GM23338 (cell line): ENCODE data around the gene SLC30A10. TPM values are rescaled to one million over a fixed set of nuclear protein-coding genes. Genes with fewer than 3 reads are reported as not detected.

Experiments used
- ATAC-seq: fragments of 200-7000 bp; cut with Tn5 transposase; 3 replicates; pipeline ENCODE4 v1.9.1; 2020
- DNase-seq: peaks from one replicate; pipeline ENCODE4 v3.0.0-alpha.2; 2015; ENCODE audit warnings: low spot score
- H2AFZ ChIP-seq: fragments of 200-600 bp; sonication (generic); 2 replicates; pipeline ENCODE4 v1.8.0; 2016; ENCODE audit warnings: antibody characterized with exemption, mild to moderate bottlenecking, moderate library complexity
- H3F3A ChIP-seq: fragments of 200-600 bp; sonication (generic); replicated peaks from 2 replicates; pipeline ENCODE4 v1.8.0; 2017; ENCODE audit warnings: antibody characterized with exemption, mixed run types, low read depth
- H3K27ac ChIP-seq: fragments of 200-600 bp; sonication (generic); 2 replicates; pipeline ENCODE4 v1.6.1; 2016; ENCODE audit warnings: low read depth
- H3K27me3 ChIP-seq: fragments of 200-600 bp; sonication (generic); 2 replicates; pipeline ENCODE4 v1.8.0; 2016; ENCODE audit warnings: mild to moderate bottlenecking, mixed run types, moderate library complexity; ENCODE audit not compliant: insufficient read depth
- H3K36me3 ChIP-seq: fragments of 200-600 bp; sonication (generic); 2 replicates; pipeline ENCODE4 v1.8.0; 2016; ENCODE audit warnings: mild to moderate bottlenecking; ENCODE audit not compliant: insufficient read depth
- H3K4me1 ChIP-seq: fragments of 200-600 bp; sonication (generic); 2 replicates; pipeline ENCODE4 v1.8.0; 2016; ENCODE audit warnings: mild to moderate bottlenecking, moderate library complexity; ENCODE audit not compliant: insufficient read depth
- H3K4me2 ChIP-seq: fragments of 200-600 bp; sonication (generic); 2 replicates; pipeline ENCODE4 v1.7.1; 2017; ENCODE audit warnings: mixed run types
- H3K4me3 ChIP-seq: fragments of 200-600 bp; sonication (generic); 2 replicates; pipeline ENCODE4 v1.6.1; 2016; ENCODE audit warnings: mixed run types
- H3K79me2 ChIP-seq: fragments of 200-600 bp; sonication (generic); replicated peaks from 2 replicates; pipeline ENCODE4 v1.8.0; 2017; ENCODE audit warnings: mild to moderate bottlenecking; ENCODE audit not compliant: insufficient read depth
- H3K9me2 ChIP-seq: fragments of 200-600 bp; sonication (generic); 2 replicates; pipeline ENCODE4 v1.8.0; 2017; ENCODE audit not compliant: insufficient read depth
- H4K20me1 ChIP-seq: fragments of 200-600 bp; sonication (generic); replicated peaks from 2 replicates; pipeline ENCODE4 v1.8.0; 2017; ENCODE audit warnings: mild to moderate bottlenecking; ENCODE audit not compliant: insufficient read depth
- H3K27ac Mint-ChIP-seq: 2 replicates; pipeline ENCODE4 v1.8.0; 2020; ENCODE audit warnings: inconsistent platforms, mild to moderate bottlenecking, moderate library complexity, mixed read lengths
- H3K27me3 Mint-ChIP-seq: 3 replicates; pipeline ENCODE4 v1.8.0; 2022; ENCODE audit warnings: low read depth, mild to moderate bottlenecking, moderate library complexity, mixed read lengths, inconsistent platforms; ENCODE audit not compliant: insufficient read depth, poor library complexity
- H3K36me3 Mint-ChIP-seq: 3 replicates; pipeline ENCODE4 v1.8.0; 2021; ENCODE audit warnings: low read depth, mild to moderate bottlenecking, inconsistent platforms, moderate library complexity, mixed read lengths
- H3K4me1 Mint-ChIP-seq: 3 replicates; pipeline ENCODE4 v1.8.0; 2020; ENCODE audit warnings: mild to moderate bottlenecking, inconsistent platforms, mixed read lengths
- H3K4me3 Mint-ChIP-seq: 3 replicates; pipeline ENCODE4 v1.8.0; 2021; ENCODE audit warnings: moderate library complexity, mild to moderate bottlenecking, inconsistent platforms, mixed read lengths
- H3K9me3 Mint-ChIP-seq: 3 replicates; pipeline ENCODE4 v1.8.0; 2020; ENCODE audit warnings: moderate library complexity, mild to moderate bottlenecking, inconsistent platforms, mixed read lengths
- CREB1 ChIP-seq: fragments of 250-450 bp; sonication (Bioruptor Pico); IDR thresholded peaks from 2 replicates; pipeline ENCODE4 v1.5.0; 2020; ENCODE audit warnings: low read depth, mild to moderate bottlenecking, moderate library complexity
- EZH2 ChIP-seq: fragments of 200-600 bp; sonication (generic); IDR thresholded peaks from one replicate; pipeline ENCODE4 v1.8.0; 2017; ENCODE audit warnings: antibody characterized with exemption, mild to moderate bottlenecking, low read depth; ENCODE audit not compliant: unreplicated experiment
- JUNB ChIP-seq: IDR thresholded peaks from one replicate; pipeline ENCODE4 v1.6.1; 2016; ENCODE audit warnings: antibody characterized with exemption; ENCODE audit not compliant: unreplicated experiment
- NANOG ChIP-seq: IDR thresholded peaks from 2 replicates; pipeline ENCODE4 v1.6.1; 2016; ENCODE audit warnings: antibody characterized with exemption, borderline replicate concordance
- POLR2AphosphoS5 ChIP-seq: IDR thresholded peaks from 2 replicates; pipeline ENCODE4 v1.6.1; 2016; ENCODE audit warnings: antibody characterized with exemption, low read depth
- STAT1 ChIP-seq: IDR thresholded peaks from one replicate; pipeline ENCODE4 v1.6.1; 2016; ENCODE audit warnings: antibody characterized with exemption; ENCODE audit not compliant: unreplicated experiment
- ZNF114 ChIP-seq: fragments of 250-450 bp; sonication (Bioruptor Pico); IDR thresholded peaks from 2 replicates; pipeline ENCODE4 v1.5.0; 2020; ENCODE audit warnings: mild to moderate bottlenecking, moderate library complexity
- ZNF331 ChIP-seq: fragments of 250-450 bp; sonication (Bioruptor Pico); IDR thresholded peaks from 2 replicates; pipeline ENCODE4 v1.5.0; 2020; ENCODE audit warnings: low read depth, mild to moderate bottlenecking, moderate library complexity
- polyA plus RNA-seq: library from polyadenylated mRNA; unstranded; fragments of >200 nt; fragmentation: Nextera tagmentation; extraction: Ambion mirVana; gene quantifications from 2 replicates; pipeline ENCODE4 v1.2.1, GENCODE V29; 2016
- total RNA-seq: library from RNA; depleted of rRNA; stranded (reverse); fragments of >200 nt; shearing (Covaris generic); gene quantifications from 2 replicates; pipeline ENCODE4 v1.2.3, GENCODE V29; 2014
- TF ChIP-seq, protein P1 (sequence below): IDR thresholded peaks from 2 replicates; pipeline ENCODE4 v1.6.1; 2016; ENCODE audit warnings: antibody characterized with exemption
- TF ChIP-seq, protein P2 (sequence below): fragments of 250-450 bp; sonication (Bioruptor Pico); IDR thresholded peaks from 2 replicates; pipeline ENCODE4 v1.5.0; 2020; ENCODE audit warnings: mild to moderate bottlenecking, moderate library complexity
- TF ChIP-seq, protein P3 (sequence below): IDR thresholded peaks from one replicate; pipeline ENCODE4 v1.6.1; 2018; ENCODE audit warnings: antibody characterized with exemption; ENCODE audit not compliant: unreplicated experiment

Gene SLC30A10
- total and polyA plus RNA-seq, 2 experiments from 2014 or later, result 0.47 to 1.1 TPM

DNA sequence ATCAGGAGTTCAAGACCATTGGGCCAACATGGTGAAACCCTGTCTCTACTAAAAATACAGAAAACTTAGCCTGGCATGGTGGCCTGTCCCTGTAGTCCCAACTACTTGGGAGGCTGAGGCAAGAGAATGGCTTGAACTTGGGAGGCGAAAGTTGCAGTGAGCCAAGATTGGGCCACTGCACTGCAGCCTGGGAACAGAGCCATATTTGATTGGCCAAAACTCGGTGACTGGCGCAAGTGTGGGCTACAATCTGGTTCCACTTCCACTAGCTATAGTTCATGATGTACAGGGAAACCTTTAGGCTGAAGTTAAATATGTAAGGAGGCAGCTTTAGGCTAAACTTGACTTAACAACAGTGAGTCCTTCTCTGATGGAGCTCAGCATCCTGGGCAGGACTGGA lies 20.2 kb downstream of the SLC30A10 start:
- TF ChIP-seq, protein P1, sequence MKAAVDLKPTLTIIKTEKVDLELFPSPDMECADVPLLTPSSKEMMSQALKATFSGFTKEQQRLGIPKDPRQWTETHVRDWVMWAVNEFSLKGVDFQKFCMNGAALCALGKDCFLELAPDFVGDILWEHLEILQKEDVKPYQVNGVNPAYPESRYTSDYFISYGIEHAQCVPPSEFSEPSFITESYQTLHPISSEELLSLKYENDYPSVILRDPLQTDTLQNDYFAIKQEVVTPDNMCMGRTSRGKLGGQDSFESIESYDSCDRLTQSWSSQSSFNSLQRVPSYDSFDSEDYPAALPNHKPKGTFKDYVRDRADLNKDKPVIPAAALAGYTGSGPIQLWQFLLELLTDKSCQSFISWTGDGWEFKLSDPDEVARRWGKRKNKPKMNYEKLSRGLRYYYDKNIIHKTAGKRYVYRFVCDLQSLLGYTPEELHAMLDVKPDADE, result no peak
- no peak for TF ChIP-seq STAT1
- Histone ChIP-seq H3K36me3 (no peaks in the 10 kb centered on the region), H4K20me1 (no peaks in the 10 kb centered on the region), H3K27me3 (no peaks in the 10 kb centered on the region), H3K27ac (no peak overlapping the region), H3K79me2 (no peaks in the 10 kb centered on the region), H3K9me2 (peaks cover 6% of the 10 kb centered on the region; the same call in 1 of the 2 replicates), H3K4me3 (no peak overlapping the region), H3K4me1 (no peaks in the 10 kb centered on the region), H3F3A (no peaks in the 10 kb centered on the region), H3K4me2 (no peak overlapping the region), H2AFZ (no peak overlapping the region)
- no peak for DNase-seq
- Mint-ChIP-seq H3K4me3 (no peak overlapping the region), H3K27me3 (peaks cover 4% of the 10 kb centered on the region), H3K4me1 (peaks cover 11% of the 10 kb centered on the region), H3K27ac (no peak overlapping the region), H3K36me3 (no peaks in the 10 kb centered on the region), H3K9me3 (no peaks in the 10 kb centered on the region)
- ATAC-seq, result no peak

DNA sequence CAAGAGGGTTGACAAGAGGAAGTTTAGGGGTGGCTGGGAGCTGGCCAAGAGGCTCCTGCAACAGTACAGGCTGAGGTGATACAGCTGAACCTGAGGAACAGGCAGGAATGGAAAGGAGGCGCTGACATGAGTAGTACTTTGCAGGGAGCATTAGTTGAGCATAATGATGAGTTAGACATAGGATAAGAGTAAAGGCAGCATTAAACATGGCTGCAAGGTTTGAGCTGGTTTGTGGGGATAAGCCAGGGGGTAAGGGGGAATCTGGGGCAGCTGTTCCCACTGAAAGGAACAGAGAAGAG lies 20.6 kb downstream of the SLC30A10 start:
- Mint-ChIP-seq H3K4me3 (no peak overlapping the region), H3K4me1 (peaks cover 15% of the 10 kb centered on the region), H3K9me3 (no peaks in the 10 kb centered on the region), H3K27ac (no peak overlapping the region), H3K27me3 (peaks cover 4% of the 10 kb centered on the region), H3K36me3 (no peaks in the 10 kb centered on the region)
- H3K27ac ChIP-seq, result no peak overlapping the region
- no peaks in the 10 kb centered on the region for H4K20me1 ChIP-seq
- no peak for ATAC-seq
- H3F3A ChIP-seq, result no peaks in the 10 kb centered on the region
- H3K4me1 ChIP-seq, result no peaks in the 10 kb centered on the region
- no peaks in the 10 kb centered on the region for H3K79me2 ChIP-seq
- H3K9me2 ChIP-seq, result peaks cover 6% of the 10 kb centered on the region; the same call in 1 of the 2 replicates
- H3K4me2 ChIP-seq, result no peak overlapping the region
- H3K36me3 ChIP-seq, result no peaks in the 10 kb centered on the region
- no peak for DNase-seq
- H3K27me3 ChIP-seq, result no peaks in the 10 kb centered on the region
- no peak overlapping the region for H3K4me3 ChIP-seq
- H2AFZ ChIP-seq, result no peak overlapping the region
- TF ChIP-seq JUNB (no peak), ZNF114 (no peak), STAT1 (no peak), CREB1 (no peak), POLR2AphosphoS5 (no peak), EZH2 (no peak), ZNF331 (CRISPR knock-in tag) (no peak), NANOG (no peak)
- TF ChIP-seq, protein P2, sequence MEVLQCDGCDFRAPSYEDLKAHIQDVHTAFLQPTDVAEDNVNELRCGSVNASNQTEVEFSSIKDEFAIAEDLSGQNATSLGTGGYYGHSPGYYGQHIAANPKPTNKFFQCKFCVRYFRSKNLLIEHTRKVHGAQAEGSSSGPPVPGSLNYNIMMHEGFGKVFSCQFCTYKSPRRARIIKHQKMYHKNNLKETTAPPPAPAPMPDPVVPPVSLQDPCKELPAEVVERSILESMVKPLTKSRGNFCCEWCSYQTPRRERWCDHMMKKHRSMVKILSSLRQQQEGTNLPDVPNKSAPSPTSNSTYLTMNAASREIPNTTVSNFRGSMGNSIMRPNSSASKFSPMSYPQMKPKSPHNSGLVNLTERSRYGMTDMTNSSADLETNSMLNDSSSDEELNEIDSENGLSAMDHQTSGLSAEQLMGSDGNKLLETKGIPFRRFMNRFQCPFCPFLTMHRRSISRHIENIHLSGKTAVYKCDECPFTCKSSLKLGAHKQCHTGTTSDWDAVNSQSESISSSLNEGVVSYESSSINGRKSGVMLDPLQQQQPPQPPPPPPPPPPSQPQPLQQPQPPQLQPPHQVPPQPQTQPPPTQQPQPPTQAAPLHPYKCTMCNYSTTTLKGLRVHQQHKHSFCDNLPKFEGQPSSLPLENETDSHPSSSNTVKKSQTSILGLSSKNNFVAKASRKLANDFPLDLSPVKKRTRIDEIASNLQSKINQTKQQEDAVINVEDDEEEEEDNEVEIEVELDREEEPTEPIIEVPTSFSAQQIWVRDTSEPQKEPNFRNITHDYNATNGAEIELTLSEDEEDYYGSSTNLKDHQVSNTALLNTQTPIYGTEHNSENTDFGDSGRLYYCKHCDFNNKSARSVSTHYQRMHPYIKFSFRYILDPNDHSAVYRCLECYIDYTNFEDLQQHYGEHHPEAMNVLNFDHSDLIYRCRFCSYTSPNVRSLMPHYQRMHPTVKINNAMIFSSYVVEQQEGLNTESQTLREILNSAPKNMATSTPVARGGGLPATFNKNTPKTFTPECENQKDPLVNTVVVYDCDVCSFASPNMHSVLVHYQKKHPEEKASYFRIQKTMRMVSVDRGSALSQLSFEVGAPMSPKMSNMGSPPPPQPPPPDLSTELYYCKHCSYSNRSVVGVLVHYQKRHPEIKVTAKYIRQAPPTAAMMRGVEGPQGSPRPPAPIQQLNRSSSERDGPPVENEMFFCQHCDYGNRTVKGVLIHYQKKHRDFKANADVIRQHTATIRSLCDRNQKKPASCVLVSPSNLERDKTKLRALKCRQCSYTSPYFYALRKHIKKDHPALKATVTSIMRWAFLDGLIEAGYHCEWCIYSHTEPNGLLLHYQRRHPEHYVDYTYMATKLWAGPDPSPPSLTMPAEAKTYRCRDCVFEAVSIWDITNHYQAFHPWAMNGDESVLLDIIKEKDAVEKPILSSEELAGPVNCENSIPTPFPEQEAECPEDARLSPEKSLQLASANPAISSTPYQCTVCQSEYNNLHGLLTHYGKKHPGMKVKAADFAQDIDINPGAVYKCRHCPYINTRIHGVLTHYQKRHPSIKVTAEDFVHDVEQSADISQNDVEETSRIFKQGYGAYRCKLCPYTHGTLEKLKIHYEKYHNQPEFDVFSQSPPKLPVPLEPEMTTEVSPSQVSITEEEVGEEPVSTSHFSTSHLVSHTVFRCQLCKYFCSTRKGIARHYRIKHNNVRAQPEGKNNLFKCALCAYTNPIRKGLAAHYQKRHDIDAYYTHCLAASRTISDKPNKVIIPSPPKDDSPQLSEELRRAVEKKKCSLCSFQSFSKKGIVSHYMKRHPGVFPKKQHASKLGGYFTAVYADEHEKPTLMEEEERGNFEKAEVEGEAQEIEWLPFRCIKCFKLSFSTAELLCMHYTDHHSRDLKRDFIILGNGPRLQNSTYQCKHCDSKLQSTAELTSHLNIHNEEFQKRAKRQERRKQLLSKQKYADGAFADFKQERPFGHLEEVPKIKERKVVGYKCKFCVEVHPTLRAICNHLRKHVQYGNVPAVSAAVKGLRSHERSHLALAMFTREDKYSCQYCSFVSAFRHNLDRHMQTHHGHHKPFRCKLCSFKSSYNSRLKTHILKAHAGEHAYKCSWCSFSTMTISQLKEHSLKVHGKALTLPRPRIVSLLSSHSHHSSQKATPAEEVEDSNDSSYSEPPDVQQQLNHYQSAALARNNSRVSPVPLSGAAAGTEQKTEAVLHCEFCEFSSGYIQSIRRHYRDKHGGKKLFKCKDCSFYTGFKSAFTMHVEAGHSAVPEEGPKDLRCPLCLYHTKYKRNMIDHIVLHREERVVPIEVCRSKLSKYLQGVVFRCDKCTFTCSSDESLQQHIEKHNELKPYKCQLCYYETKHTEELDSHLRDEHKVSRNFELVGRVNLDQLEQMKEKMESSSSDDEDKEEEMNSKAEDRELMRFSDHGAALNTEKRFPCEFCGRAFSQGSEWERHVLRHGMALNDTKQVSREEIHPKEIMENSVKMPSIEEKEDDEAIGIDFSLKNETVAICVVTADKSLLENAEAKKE (CRISPR knock-in tag), result no peak
- TF ChIP-seq, protein P3, sequence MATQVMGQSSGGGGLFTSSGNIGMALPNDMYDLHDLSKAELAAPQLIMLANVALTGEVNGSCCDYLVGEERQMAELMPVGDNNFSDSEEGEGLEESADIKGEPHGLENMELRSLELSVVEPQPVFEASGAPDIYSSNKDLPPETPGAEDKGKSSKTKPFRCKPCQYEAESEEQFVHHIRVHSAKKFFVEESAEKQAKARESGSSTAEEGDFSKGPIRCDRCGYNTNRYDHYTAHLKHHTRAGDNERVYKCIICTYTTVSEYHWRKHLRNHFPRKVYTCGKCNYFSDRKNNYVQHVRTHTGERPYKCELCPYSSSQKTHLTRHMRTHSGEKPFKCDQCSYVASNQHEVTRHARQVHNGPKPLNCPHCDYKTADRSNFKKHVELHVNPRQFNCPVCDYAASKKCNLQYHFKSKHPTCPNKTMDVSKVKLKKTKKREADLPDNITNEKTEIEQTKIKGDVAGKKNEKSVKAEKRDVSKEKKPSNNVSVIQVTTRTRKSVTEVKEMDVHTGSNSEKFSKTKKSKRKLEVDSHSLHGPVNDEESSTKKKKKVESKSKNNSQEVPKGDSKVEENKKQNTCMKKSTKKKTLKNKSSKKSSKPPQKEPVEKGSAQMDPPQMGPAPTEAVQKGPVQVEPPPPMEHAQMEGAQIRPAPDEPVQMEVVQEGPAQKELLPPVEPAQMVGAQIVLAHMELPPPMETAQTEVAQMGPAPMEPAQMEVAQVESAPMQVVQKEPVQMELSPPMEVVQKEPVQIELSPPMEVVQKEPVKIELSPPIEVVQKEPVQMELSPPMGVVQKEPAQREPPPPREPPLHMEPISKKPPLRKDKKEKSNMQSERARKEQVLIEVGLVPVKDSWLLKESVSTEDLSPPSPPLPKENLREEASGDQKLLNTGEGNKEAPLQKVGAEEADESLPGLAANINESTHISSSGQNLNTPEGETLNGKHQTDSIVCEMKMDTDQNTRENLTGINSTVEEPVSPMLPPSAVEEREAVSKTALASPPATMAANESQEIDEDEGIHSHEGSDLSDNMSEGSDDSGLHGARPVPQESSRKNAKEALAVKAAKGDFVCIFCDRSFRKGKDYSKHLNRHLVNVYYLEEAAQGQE, result no peak
- TF ChIP-seq, protein P1, result no peak
